Activated naive CD4-positive, alpha-beta T cell (primary cell): ENCODE measurements around the gene NECAB2.

ENCODE experiments used
- DNase-seq, 4 experiments: peaks; one replicate each; lab custom pipeline; 2025; lab: John Stamatoyannopoulos, UW

Gene NECAB2

GRCh38 chr16:83967091-83967490, 953 bp upstream of the NECAB2 start:
- DNase-seq: no peak

- no peak for DNase-seq
These were observed 335 bp downstream of the NECAB2 start for GRCh38 chr16:83968306-83968851.

- no peak for DNase-seq
These were observed 1.0 kb downstream of the NECAB2 start for GRCh38 chr16:83968891-83969649.

- no peak for DNase-seq
These were observed 1.9 kb downstream of the NECAB2 start for GRCh38 chr16:83969771-83970429.

- DNase-seq: no peak
These were observed 2.4 kb downstream of the NECAB2 start for GRCh38 chr16:83970430-83970815.

- DNase-seq: no peak
These were observed 3.4 kb downstream of the NECAB2 start for GRCh38 chr16:83971165-83972130.

- no peak for DNase-seq
These were observed 4.4 kb downstream of the NECAB2 start for GRCh38 chr16:83972256-83973008.

- no peak for DNase-seq
These were observed 5.0 kb downstream of the NECAB2 start for GRCh38 chr16:83973077-83973476.

- DNase-seq: no peak
These were observed 5.7 kb downstream of the NECAB2 start for GRCh38 chr16:83973581-83974385.

- no peak for DNase-seq
These were observed 6.4 kb downstream of the NECAB2 start for GRCh38 chr16:83974475-83974874.

- no peak for DNase-seq
These were observed 7.7 kb downstream of the NECAB2 start for GRCh38 chr16:83975590-83976260.

- DNase-seq: no peak
These were observed 9.2 kb downstream of the NECAB2 start for GRCh38 chr16:83977056-83977815.

GRCh38 chr16:83978401-83978904, 10.4 kb downstream of the NECAB2 start:
- no peak for DNase-seq

- DNase-seq: no peak
These were observed 11.4 kb downstream of the NECAB2 start for GRCh38 chr16:83979441-83979840.

GRCh38 chr16:83980794-83981193, 12.8 kb downstream of the NECAB2 start:
- no peak for DNase-seq

- no peak for DNase-seq
These were observed 13.8 kb downstream of the NECAB2 start for GRCh38 chr16:83981799-83982198.

- DNase-seq: no peak
These were observed 15.4 kb downstream of the NECAB2 start for GRCh38 chr16:83983491-83983890.

- DNase-seq: no peak
These were observed 21.3 kb downstream of the NECAB2 start for GRCh38 chr16:83989300-83989699.

- DNase-seq: no peak
These were observed 22.4 kb downstream of the NECAB2 start for GRCh38 chr16:83990492-83990891.
